Measurements from ENCODE around the gene PRR29.
A peak's percentile ranks its signal among the peaks of the same experiment; 100 is the strongest.

The PRR29 gene

DNA sequence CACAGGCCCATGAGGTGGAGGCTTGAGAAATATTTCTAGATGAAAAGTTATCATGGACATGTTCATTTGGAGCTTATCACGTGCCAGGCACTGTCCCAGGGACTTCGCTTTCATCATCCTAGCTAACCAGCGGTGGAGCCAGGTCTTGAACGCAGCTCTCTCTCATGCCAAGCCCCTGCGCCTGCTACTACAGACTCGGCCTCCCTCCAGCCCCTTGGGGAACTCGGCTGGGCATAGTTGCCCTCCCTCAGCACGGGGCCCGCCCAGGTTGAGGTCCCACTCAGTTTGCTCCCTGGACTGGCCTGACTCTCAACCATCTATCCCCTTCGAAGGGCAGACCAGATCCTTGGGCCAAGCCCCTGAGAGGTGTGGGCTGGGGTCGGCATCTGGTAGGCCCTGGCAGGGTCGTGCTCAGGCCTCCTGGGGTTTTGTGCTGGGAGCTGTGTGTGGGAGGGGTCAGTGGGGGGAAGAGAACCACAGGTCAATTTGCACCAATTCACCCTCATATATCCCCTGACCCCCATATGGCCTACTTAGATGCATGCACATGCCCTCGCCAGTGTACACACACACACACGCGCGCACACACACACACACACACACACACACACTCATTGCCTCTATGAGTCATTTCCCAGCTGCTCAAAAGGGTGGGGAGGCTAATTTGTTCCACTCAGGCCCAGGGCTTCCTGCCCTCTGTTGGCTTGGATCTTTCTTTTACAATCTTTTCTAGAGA lies 13.3 kb upstream of the PRR29 start:
- no peak for DNase-seq (ENCODE audit: extremely low read depth, insufficient read length)
- TF ChIP-seq, protein P1, sequence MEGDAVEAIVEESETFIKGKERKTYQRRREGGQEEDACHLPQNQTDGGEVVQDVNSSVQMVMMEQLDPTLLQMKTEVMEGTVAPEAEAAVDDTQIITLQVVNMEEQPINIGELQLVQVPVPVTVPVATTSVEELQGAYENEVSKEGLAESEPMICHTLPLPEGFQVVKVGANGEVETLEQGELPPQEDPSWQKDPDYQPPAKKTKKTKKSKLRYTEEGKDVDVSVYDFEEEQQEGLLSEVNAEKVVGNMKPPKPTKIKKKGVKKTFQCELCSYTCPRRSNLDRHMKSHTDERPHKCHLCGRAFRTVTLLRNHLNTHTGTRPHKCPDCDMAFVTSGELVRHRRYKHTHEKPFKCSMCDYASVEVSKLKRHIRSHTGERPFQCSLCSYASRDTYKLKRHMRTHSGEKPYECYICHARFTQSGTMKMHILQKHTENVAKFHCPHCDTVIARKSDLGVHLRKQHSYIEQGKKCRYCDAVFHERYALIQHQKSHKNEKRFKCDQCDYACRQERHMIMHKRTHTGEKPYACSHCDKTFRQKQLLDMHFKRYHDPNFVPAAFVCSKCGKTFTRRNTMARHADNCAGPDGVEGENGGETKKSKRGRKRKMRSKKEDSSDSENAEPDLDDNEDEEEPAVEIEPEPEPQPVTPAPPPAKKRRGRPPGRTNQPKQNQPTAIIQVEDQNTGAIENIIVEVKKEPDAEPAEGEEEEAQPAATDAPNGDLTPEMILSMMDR (IDR thresholded peaks at IDR 0.05; ENCODE audit: insufficient read depth, low read length, poor library complexity, severe bottlenecking), result no peak
- H3K27me3 ChIP-seq (replicated peaks; ENCODE audit: control insufficient read depth, insufficient read depth, low read length), result no peaks in the 10 kb centered on the region
- no peaks in the 10 kb centered on the region for H3K36me3 ChIP-seq (ENCODE audit: control insufficient read depth, insufficient read depth, low read length)
- no peak overlapping the region for H3K4me3 ChIP-seq (replicated peaks; ENCODE audit: low read depth, low read length)

- H3K4me3 ChIP-seq (replicated peaks; ENCODE audit: low read depth, low read length), result no peak overlapping the region
- TF ChIP-seq, protein P1 (IDR thresholded peaks at IDR 0.05; ENCODE audit: insufficient read depth, low read length, poor library complexity, severe bottlenecking), result peak; percentile 40
- no peak for DNase-seq (ENCODE audit: extremely low read depth, insufficient read length)
- no peaks in the 10 kb centered on the region for H3K27me3 ChIP-seq (replicated peaks; ENCODE audit: control insufficient read depth, insufficient read depth, low read length)
- no peaks in the 10 kb centered on the region for H3K36me3 ChIP-seq (ENCODE audit: control insufficient read depth, insufficient read depth, low read length)
Measured at GRCh38 chr17:63985387-63986140, 12.6 kb upstream of the PRR29 start.

DNA sequence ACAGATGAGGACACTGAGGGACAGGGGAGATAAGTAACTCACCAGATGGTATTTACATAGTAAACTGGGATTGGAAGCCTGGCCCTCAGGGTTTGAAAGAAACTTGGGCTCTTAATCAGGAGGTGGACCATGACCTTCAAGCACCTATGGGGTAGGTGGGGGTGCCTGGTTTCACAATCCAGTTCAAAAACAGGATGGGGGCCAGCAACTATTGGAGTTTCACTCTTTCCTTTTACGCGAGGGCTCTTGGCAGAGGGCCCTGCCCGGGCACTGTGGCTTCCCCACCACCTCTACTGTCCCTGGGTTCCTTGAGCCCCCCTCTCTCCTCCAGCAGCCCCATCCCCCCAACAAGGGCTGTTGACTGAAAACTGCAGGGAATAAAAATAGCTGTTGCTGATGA lies 11.3 kb upstream of the PRR29 start:
- Histone ChIP-seq H3K27me3 (replicated peaks; ENCODE audit: control insufficient read depth, insufficient read depth, low read length) (no peaks in the 10 kb centered on the region), H3K36me3 (ENCODE audit: control insufficient read depth, insufficient read depth, low read length) (no peaks in the 10 kb centered on the region), H3K4me3 (replicated peaks; ENCODE audit: low read depth, low read length) (no peak overlapping the region)
- no peak for DNase-seq (ENCODE audit: extremely low read depth, insufficient read length)
- TF ChIP-seq, protein P1 (IDR thresholded peaks at IDR 0.05; ENCODE audit: insufficient read depth, low read length, poor library complexity, severe bottlenecking), result no peak

- DNase-seq (ENCODE audit: extremely low read depth, insufficient read length), result no peak
- Histone ChIP-seq H3K36me3 (ENCODE audit: control insufficient read depth, insufficient read depth, low read length) (no peaks in the 10 kb centered on the region), H3K27me3 (replicated peaks; ENCODE audit: control insufficient read depth, insufficient read depth, low read length) (no peaks in the 10 kb centered on the region), H3K4me3 (replicated peaks; ENCODE audit: low read depth, low read length) (no peak overlapping the region)
- TF ChIP-seq, protein P1 (IDR thresholded peaks at IDR 0.05; ENCODE audit: insufficient read depth, low read length, poor library complexity, severe bottlenecking), result no peak
Measured at GRCh38 chr17:63987221-63988126, 10.7 kb upstream of the PRR29 start.

DNA sequence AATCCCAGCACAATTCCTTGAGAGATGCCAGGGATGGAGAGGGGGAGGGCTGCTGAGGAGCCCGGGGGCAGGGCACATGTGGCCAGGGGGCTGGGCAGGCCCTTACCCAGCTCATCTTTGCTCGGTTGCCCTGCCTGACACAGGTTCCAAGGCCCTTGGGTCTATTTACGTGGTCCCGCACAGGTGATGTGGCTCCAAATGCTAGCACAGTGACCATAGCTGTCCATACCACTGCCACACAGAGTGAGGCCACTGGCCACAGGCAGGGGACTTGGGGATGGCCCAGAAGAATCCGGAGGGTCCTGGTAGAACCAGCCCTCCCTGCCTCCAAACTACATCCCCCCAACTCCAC lies 10.0 kb upstream of the PRR29 start:
- no peak for DNase-seq (ENCODE audit: extremely low read depth, insufficient read length)
- TF ChIP-seq, protein P1 (IDR thresholded peaks at IDR 0.05; ENCODE audit: insufficient read depth, low read length, poor library complexity, severe bottlenecking), result no peak
- no peak overlapping the region for H3K4me3 ChIP-seq (replicated peaks; ENCODE audit: low read depth, low read length)

More for the DNA sequence above, 10.0 kb upstream of the PRR29 start:
- no peaks in the 10 kb centered on the region for H3K36me3 ChIP-seq (ENCODE audit: control insufficient read depth, insufficient read depth, low read length)
- H3K27me3 ChIP-seq (replicated peaks; ENCODE audit: control insufficient read depth, insufficient read depth, low read length), result no peaks in the 10 kb centered on the region
